ENCODE data around the gene CIAO3.

The CIAO3 gene

DNA sequence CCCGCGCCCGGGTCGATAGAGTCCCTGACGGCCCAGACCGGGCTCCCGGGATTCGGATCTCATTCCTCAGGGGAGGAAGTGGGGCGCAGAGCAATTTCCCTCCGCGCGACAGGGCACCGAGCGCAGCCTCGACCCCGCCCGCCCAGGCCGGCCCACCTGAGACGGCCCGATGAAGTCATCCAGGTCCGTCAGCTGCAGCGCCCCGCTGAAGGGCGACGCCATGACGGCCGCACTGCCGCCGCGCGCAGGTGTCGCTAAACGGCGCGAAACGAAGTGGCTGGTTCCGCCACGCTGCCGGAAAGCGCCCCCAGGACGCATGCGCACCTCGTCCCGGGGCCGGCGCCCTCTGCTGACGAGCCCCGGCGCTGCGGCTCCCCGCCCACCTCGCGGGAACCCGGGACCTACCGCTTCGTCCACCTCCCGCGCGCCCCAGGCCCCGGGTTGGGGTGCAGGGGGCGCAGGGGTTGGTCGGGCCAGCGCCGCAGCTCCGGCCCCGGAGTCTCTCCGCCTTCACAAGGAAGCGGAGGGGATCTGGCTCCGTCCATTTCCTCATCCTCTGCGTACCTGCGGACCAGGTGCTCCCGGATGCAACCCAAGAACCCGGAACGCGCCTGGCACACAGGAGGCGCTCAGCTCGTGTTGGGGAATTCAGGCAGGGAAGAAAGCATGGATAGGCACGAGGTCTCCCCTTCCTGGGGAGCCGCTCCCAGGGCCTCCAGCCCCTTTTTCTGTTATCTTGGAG is at the start of gene CIAO3:
TSS of gene CIAO3 (minus strand) at position 234 of the 742 bp plus-strand sequence. CDS start at position 222, 12 bp downstream.
- no peaks in the 10 kb centered on the region for H3K9me3 Mint-ChIP-seq
- H3K4me3 Mint-ChIP-seq, result peak within 1 kb of the TSS; percentile 76
- peaks cover 12% of the 10 kb centered on the region for H3K4me1 Mint-ChIP-seq (ENCODE audit: low read depth)
- peak within 1 kb of the TSS; percentile 62 for H3K27ac Mint-ChIP-seq
- peaks cover 6% of the 10 kb centered on the region for H3K36me3 Mint-ChIP-seq (ENCODE audit: low read depth)
- no peaks in the 10 kb centered on the region for H3K27me3 Mint-ChIP-seq (ENCODE audit: low read depth)

DNA sequence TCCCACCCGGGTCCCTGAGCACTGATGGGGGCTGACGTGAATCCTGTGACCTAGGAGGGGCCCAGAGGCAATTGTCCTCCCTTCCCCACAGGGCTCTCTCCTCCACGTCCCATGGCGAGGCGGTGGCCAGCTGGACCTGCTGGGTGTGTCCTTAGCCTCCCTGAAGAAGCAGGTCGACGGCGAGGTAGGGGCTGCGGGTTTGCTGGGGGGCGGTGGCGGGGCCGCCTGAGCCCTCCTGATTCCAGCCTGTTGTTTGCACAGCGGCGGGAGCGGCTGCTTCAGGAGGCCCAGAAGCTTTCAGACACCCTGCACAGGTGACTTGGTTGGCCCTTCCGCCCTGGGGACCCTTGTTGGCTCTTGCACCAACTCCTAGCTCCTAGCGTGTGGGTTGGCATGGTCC is 49.3 kb upstream of the CIAO3 start:
- Mint-ChIP-seq H3K9me3 (no peaks in the 10 kb centered on the region), H3K4me3 (peak overlapping the region; percentile 62), H3K4me1 (ENCODE audit: low read depth) (no peaks in the 10 kb centered on the region), H3K27ac (no peak overlapping the region), H3K27me3 (ENCODE audit: low read depth) (no peaks in the 10 kb centered on the region), H3K36me3 (ENCODE audit: low read depth) (peaks cover 6% of the 10 kb centered on the region)

DNA sequence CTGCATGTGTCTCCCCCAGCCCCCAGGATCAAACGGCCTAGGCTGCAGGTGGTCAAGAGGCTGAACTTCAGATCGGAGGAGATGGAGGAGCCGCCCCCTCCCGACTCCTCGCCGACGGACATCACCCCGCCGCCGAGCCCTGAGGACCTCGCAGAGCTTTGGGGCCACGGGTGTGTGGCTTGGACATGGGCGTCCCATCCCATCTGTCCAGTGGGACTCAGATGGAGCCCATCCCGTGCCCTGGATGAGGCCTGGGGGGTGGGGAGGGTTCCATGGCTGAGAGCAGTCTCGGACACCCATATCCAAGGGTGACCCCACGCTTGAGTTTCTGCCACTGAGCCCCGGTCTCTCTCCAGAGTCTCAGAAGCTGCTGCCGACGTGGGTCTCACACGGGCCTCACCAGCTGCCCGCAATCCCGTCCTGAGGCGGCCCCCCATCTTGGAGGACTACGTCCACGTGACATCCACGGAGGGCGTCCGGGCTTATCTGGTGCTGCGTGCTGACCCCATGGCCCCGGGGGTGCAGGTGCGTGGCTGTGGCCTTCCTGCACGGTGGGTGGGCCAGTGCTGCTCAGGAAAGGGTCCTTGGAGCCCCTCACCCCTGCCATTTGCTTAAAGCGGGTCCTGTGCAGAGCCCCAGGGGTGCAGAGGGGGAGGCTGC is 48.5 kb upstream of the CIAO3 start:
- no peaks in the 10 kb centered on the region for H3K27me3 Mint-ChIP-seq (ENCODE audit: low read depth)
- no peak overlapping the region for H3K27ac Mint-ChIP-seq
- H3K9me3 Mint-ChIP-seq, result no peaks in the 10 kb centered on the region
- peak overlapping the region; percentile 25 for H3K4me3 Mint-ChIP-seq
- peaks cover 6% of the 10 kb centered on the region for H3K36me3 Mint-ChIP-seq (ENCODE audit: low read depth)
- no peaks in the 10 kb centered on the region for H3K4me1 Mint-ChIP-seq (ENCODE audit: low read depth)

DNA sequence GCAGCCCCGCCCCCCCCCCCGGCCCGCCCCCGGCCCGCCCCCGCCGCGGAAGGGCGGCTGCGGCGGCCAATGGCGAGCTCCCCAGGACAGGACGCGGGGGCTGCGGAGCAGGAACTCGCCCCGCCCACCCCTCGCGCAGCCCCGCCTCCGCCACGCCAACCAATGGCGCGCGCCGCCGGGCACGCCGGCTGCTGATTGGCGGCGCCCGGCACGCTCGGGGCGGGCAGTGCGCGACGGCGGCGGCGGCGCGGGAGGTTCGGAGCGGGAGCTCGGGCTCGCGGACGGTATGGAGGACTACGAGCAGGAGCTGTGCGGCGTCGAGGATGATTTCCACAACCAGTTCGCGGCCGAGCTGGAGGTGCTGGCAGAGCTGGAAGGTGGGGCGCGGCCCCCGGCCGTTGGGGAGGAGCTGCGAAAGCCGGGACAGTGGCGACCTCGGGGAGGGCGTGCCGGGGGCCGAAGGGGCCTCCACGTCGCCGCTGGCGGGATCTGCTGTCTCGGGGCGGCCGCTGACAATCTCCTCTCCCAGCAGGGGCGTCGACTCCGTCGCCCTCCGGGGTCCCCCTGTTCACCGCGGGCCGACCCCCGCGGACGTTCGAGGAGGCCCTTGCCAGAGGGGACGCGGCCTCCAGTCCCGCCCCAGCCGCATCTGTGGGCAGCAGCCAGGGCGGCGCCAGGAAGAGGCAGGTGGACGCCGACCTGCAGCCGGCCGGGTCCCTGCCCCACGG is 47.8 kb upstream of the CIAO3 start, which contains the start of gene CHTF18:
TSS of gene CHTF18 (plus strand) at position 222 of the 728 bp plus-strand sequence. CDS start at position 287, 65 bp downstream.
- peak within 1 kb of the TSS; percentile 77 for H3K27ac Mint-ChIP-seq
- no peaks in the 10 kb centered on the region for H3K4me1 Mint-ChIP-seq (ENCODE audit: low read depth)
- H3K27me3 Mint-ChIP-seq (ENCODE audit: low read depth), result no peaks in the 10 kb centered on the region
- peaks cover 6% of the 10 kb centered on the region for H3K36me3 Mint-ChIP-seq (ENCODE audit: low read depth)
- H3K4me3 Mint-ChIP-seq, result peak within 1 kb of the TSS; percentile 86
- H3K9me3 Mint-ChIP-seq, result no peaks in the 10 kb centered on the region

DNA sequence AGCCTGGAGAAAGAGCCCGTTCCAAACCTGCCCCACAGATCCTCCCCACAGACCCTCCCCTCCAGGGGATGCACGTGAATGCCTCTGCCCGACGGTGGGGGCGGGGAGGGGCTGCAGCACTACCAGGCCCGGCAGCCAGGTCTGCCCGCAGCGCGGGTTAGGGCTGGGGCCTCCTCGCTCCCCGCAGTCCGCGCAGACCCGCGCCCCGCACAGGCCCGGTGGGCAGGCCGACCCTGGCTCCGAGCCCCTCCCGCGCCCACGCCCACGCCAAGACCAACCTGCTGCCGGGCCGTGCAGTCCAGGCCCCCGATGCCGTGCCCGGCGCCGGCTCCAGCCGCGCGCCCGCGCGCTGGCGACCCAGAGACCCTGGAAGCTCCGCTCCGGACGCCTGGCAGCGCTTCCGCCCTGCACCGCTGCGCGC is 47.2 kb upstream of the CIAO3 start, which contains the start of gene RPUSD1:
TSS of gene RPUSD1 (minus strand) at position 404 of the 421 bp plus-strand sequence. CDS start 644 bp downstream, outside the sequence.
- H3K36me3 Mint-ChIP-seq (ENCODE audit: low read depth), result peaks cover 6% of the 10 kb centered on the region

DNA sequence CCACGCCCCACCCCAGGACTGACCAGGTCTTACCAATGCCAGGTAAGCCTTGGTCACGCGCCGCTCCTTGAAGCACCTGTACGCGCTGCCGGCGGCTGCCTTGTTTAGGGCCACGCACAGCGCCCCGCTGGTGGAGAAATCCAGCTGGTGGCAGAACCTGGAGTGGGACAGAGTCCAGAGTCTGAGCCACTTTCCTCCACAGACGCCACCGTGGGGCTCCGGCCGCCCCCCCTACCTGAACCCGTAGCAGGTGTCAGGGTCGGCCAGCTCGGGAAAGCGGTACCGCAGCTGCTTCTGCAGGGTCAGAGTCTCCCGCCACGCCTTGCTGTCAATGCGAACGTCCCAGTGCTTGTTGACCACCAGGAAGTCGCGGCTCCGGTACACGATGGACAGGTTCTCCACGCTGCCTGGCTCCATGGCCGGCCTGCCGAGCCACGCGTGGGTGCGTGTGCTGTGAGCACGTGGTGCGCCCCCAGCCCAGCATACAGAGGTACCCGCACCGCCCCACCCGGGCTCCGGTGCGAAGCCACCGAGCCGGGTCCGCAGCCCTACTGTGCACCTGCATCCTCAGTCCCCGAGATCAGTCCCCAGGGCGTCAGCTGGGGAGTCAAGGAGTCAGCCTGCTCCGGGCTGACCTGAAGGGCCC is 46.6 kb upstream of the CIAO3 start:
- Mint-ChIP-seq H3K27me3 (ENCODE audit: low read depth) (no peaks in the 10 kb centered on the region), H3K4me1 (ENCODE audit: low read depth) (no peaks in the 10 kb centered on the region)

More for the DNA sequence above, 47.2 kb upstream of the CIAO3 start, which contains the start of gene RPUSD1:
- H3K27ac Mint-ChIP-seq, result peak within 1 kb of the TSS; percentile 77
- H3K4me3 Mint-ChIP-seq, result peak within 1 kb of the TSS; percentile 86
- H3K27me3 Mint-ChIP-seq (ENCODE audit: low read depth), result no peaks in the 10 kb centered on the region
- no peaks in the 10 kb centered on the region for H3K4me1 Mint-ChIP-seq (ENCODE audit: low read depth)
- no peaks in the 10 kb centered on the region for H3K9me3 Mint-ChIP-seq

DNA sequence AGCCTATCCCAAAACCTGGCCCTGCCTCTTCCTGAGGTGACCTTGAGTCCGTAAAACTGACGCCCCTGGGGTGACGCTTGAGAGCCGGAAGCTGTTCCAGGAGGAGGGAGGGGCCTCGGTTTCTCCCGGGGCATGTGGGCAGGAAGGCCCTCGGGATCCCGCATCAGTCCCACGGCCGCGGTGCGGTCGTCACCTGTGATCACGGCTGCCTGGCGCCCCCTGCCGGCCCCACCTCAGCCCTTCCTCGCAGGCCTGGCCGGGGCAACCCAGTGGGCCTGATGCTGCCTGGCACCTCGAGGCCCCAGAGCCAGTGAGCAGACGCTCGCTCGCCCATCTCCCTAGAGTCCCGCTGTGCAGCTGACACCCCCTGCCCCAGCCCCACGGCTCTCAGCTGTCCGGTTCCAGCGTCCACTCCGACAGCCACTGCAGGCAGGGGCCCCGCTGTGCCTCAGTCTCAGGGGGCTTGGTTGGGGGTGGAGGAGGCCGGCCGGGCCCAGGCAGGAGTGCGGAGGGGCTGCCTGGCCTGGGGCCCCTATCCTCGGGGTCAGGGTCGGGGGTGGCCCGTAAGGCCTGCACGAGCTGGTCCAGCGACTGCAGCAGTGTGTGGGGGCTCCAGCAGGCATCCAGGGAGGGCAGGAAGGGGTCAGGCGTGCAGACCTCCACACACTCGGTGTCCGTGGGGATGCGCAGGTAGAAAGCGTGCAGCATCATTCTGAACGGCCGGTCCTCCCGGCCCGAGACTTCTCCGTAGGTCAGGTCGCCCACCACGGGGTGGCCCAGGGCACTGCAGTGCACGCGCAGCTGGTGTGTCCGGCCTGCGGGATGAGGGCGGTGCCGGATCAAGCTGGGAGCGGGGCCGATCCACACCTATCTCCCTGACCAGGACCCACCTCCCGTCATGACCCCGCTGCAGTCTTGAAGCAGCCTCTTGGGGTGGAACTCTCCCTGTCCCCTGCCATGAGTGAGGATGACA is 45.1 kb upstream of the CIAO3 start:
- H3K27ac Mint-ChIP-seq, result no peak overlapping the region
- H3K27me3 Mint-ChIP-seq (ENCODE audit: low read depth), result no peaks in the 10 kb centered on the region
- H3K4me1 Mint-ChIP-seq (ENCODE audit: low read depth), result no peaks in the 10 kb centered on the region
- H3K9me3 Mint-ChIP-seq, result no peaks in the 10 kb centered on the region
- H3K4me3 Mint-ChIP-seq, result peak overlapping the region; percentile 58
- no peaks in the 10 kb centered on the region for H3K36me3 Mint-ChIP-seq (ENCODE audit: low read depth)

More for the DNA sequence above, 46.6 kb upstream of the CIAO3 start:
- peak overlapping the region; percentile 77 for H3K27ac Mint-ChIP-seq
- peaks cover 6% of the 10 kb centered on the region for H3K36me3 Mint-ChIP-seq (ENCODE audit: low read depth)
- no peaks in the 10 kb centered on the region for H3K9me3 Mint-ChIP-seq
- peak overlapping the region; percentile 86 for H3K4me3 Mint-ChIP-seq

DNA sequence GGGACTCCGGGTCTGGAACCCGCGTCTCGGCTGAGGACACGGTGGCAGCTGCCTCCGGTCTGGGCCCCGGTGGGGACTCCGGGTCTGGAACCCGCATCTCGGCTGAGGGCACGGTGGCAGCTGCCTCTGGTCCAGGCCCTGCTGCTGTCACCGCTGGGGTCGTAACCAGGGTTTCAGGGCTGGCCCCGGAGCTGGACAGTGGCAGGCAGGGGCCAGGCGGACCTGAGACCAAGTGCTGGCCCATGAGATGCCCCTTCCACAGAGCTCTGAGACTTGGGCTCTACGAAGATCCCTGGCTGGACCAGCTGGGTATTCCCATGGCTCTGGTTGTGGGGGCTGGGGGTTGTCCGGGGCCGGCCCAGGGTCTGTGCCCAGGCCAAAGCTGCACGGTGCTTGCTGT is 43.6 kb upstream of the CIAO3 start:
- no peaks in the 10 kb centered on the region for H3K27me3 Mint-ChIP-seq (ENCODE audit: low read depth)
- H3K4me3 Mint-ChIP-seq, result no peak overlapping the region
- no peaks in the 10 kb centered on the region for H3K36me3 Mint-ChIP-seq (ENCODE audit: low read depth)
- H3K27ac Mint-ChIP-seq, result no peak overlapping the region
- H3K4me1 Mint-ChIP-seq (ENCODE audit: low read depth), result no peaks in the 10 kb centered on the region
- no peaks in the 10 kb centered on the region for H3K9me3 Mint-ChIP-seq

DNA sequence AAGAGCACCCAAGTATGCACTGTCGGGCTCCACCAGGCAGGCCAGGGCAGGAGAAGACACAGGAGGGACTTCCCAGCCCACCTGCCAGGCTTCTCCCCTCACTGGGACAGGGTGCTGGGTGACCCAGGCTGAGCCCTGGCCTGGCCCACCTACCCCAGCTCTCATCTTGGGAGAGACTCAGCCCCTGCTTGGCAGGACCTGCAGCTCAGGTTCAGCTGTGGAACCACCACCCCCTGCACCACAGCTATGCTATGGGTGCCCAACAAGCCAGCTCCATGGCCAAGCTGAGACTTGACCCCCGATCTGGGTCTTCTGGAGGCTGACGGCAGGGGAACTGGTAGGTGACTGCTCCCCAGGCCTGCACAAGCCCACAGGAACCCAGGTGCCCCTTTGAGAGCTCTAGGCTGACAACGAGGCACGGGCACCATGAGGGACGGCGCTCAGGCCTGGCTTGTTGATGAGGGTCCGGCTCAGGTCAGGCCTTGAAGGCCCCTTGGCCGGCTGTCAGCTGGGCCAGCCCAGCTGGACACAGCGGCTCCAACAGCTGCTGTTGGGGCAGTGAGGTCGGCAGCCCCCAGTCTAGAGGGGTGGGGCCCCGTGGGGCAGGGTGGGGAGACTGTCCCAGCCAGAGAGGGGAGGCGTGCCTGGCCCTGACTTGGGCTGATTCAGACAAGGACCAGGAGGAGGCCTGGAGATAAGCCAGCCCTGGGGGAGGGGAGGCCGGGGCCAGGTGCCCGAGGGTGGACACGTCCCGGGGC is 42.8 kb upstream of the CIAO3 start:
- H3K36me3 Mint-ChIP-seq (ENCODE audit: low read depth), result no peaks in the 10 kb centered on the region
- H3K4me1 Mint-ChIP-seq (ENCODE audit: low read depth), result no peaks in the 10 kb centered on the region
- no peak overlapping the region for H3K27ac Mint-ChIP-seq
- H3K4me3 Mint-ChIP-seq, result no peak overlapping the region
- H3K27me3 Mint-ChIP-seq (ENCODE audit: low read depth), result no peaks in the 10 kb centered on the region
- H3K9me3 Mint-ChIP-seq, result no peaks in the 10 kb centered on the region

DNA sequence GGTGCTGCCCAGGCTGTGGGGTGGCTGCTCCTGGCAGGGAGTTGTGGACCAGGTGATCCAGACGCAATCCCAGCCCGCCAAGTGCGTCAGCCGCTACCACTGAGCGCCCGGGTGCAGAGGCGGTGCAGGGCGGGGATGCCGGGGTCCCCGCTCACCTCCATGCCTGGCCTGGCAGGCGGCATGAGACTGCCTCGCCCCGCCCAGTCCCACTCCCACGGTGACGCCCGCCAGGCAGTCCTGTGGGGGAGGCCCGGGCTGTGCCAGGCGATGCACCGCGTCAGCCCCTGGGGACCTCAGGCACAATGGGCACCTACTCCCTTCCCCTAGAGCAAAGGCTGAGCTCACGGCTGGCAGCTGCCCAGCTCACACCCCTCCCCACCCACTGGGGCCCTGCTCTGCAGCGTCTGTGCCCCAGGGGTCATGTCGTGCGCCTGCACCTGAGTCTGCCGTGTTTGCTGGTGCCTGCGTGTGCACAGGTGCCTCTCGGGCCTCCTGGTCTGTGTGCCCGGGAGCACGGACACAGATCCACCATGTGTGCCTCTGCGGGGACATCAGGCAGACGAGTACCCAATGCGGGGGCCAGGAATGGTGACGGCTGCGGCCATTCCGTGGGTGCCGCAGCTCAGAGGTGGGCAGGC is 42.1 kb upstream of the CIAO3 start:
- H3K27ac Mint-ChIP-seq, result no peak overlapping the region
- no peaks in the 10 kb centered on the region for H3K36me3 Mint-ChIP-seq (ENCODE audit: low read depth)
- H3K9me3 Mint-ChIP-seq, result no peaks in the 10 kb centered on the region
- H3K4me3 Mint-ChIP-seq, result no peak overlapping the region
- H3K27me3 Mint-ChIP-seq (ENCODE audit: low read depth), result no peaks in the 10 kb centered on the region
- no peaks in the 10 kb centered on the region for H3K4me1 Mint-ChIP-seq (ENCODE audit: low read depth)

DNA sequence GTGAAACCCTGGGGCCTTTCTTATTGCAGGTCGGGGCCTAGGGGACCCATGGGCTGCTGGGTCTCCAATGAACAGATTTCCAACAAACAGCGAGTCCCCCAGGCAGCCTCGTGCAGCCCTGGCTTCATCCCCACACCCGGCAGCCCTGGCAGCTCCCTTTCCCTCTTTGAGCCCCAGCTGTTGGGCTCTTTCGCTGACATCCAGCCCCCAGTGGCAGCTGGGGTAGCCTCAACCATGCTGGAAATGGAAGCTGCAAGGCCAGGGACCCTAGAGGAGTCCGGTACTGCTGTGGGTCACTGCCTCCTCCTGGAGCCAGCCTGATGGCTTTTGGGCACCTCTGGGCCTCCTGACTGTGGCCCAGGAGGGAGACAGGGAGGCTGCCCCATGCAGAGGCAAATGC is 41.5 kb upstream of the CIAO3 start:
- no peak overlapping the region for H3K4me3 Mint-ChIP-seq
- H3K4me1 Mint-ChIP-seq (ENCODE audit: low read depth), result peaks cover 1% of the 10 kb centered on the region
- H3K36me3 Mint-ChIP-seq (ENCODE audit: low read depth), result no peaks in the 10 kb centered on the region
- H3K27ac Mint-ChIP-seq, result no peak overlapping the region
- H3K27me3 Mint-ChIP-seq (ENCODE audit: low read depth), result no peaks in the 10 kb centered on the region
- H3K9me3 Mint-ChIP-seq, result no peaks in the 10 kb centered on the region

DNA sequence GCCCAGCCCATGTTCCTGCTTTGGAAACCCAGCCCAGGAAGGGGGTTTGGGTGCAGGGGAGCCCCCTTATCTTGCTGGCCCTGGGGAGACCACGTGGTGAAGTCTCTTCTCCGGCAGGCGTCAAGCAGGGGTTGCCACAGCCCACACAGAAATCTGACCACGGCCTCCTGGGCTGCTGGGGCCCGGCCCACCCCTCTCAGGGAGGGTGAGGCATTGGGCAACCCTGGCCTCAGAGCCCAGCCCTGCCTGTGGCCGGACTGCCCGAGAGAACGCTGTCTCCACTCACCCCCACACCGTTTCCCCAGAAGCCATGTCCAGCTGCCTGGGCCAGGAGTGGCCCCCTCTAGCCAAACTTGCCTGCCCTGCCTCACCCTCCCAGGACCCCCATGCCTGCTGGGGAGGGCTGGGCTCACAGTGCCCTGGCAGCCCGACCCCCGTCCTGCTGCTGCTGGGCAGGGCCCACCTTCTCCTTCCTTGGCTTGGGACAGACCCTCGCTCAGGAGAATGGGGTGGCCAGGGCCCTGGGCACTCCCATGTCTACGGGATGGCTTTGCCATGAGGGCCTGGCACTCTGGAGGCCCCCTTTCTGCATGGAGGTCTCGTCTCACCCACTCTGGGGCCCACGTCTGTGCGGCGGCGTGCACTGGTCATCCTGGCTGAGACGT is 40.7 kb upstream of the CIAO3 start:
- no peak overlapping the region for H3K4me3 Mint-ChIP-seq
- H3K27me3 Mint-ChIP-seq (ENCODE audit: low read depth), result no peaks in the 10 kb centered on the region
- no peaks in the 10 kb centered on the region for H3K36me3 Mint-ChIP-seq (ENCODE audit: low read depth)
- peaks cover 1% of the 10 kb centered on the region for H3K4me1 Mint-ChIP-seq (ENCODE audit: low read depth)
- no peaks in the 10 kb centered on the region for H3K9me3 Mint-ChIP-seq
- H3K27ac Mint-ChIP-seq, result no peak overlapping the region

Data from T-helper 1 cell treated with Interleukin-12 subunit alpha and Interleukin-12 subunit beta and Interleukin-4 antibody, amounts not matched to agents 30 μg/mL and 1 μg/mL, for 36 hours (primary cell).